GM23338 (cell line): Measurements from ENCODE around the gene PHC3. TPM values are rescaled to one million over a fixed set of nuclear protein-coding genes. Genes with fewer than 3 reads are reported as not detected.

Experiments
- ATAC-seq: fragments of 200-7000 bp; cut with Tn5 transposase; 3 replicates; pipeline ENCODE4 v1.9.1; 2020
- DNase-seq: peaks from one replicate; pipeline ENCODE4 v3.0.0-alpha.2; 2015; ENCODE audit warnings: low spot score
- H2AFZ ChIP-seq: fragments of 200-600 bp; sonication (generic); 2 replicates; pipeline ENCODE4 v1.8.0; 2016; ENCODE audit warnings: antibody characterized with exemption, mild to moderate bottlenecking, moderate library complexity
- H3F3A ChIP-seq: fragments of 200-600 bp; sonication (generic); replicated peaks from 2 replicates; pipeline ENCODE4 v1.8.0; 2017; ENCODE audit warnings: antibody characterized with exemption, mixed run types, low read depth
- H3K27ac ChIP-seq: fragments of 200-600 bp; sonication (generic); 2 replicates; pipeline ENCODE4 v1.6.1; 2016; ENCODE audit warnings: low read depth
- H3K27me3 ChIP-seq: fragments of 200-600 bp; sonication (generic); 2 replicates; pipeline ENCODE4 v1.8.0; 2016; ENCODE audit warnings: mild to moderate bottlenecking, mixed run types, moderate library complexity; ENCODE audit not compliant: insufficient read depth
- H3K36me3 ChIP-seq: fragments of 200-600 bp; sonication (generic); 2 replicates; pipeline ENCODE4 v1.8.0; 2016; ENCODE audit warnings: mild to moderate bottlenecking; ENCODE audit not compliant: insufficient read depth
- H3K4me1 ChIP-seq: fragments of 200-600 bp; sonication (generic); 2 replicates; pipeline ENCODE4 v1.8.0; 2016; ENCODE audit warnings: mild to moderate bottlenecking, moderate library complexity; ENCODE audit not compliant: insufficient read depth
- H3K4me2 ChIP-seq: fragments of 200-600 bp; sonication (generic); 2 replicates; pipeline ENCODE4 v1.7.1; 2017; ENCODE audit warnings: mixed run types
- H3K4me3 ChIP-seq: fragments of 200-600 bp; sonication (generic); 2 replicates; pipeline ENCODE4 v1.6.1; 2016; ENCODE audit warnings: mixed run types
- H3K79me2 ChIP-seq: fragments of 200-600 bp; sonication (generic); replicated peaks from 2 replicates; pipeline ENCODE4 v1.8.0; 2017; ENCODE audit warnings: mild to moderate bottlenecking; ENCODE audit not compliant: insufficient read depth
- H3K9me2 ChIP-seq: fragments of 200-600 bp; sonication (generic); 2 replicates; pipeline ENCODE4 v1.8.0; 2017; ENCODE audit not compliant: insufficient read depth
- H4K20me1 ChIP-seq: fragments of 200-600 bp; sonication (generic); replicated peaks from 2 replicates; pipeline ENCODE4 v1.8.0; 2017; ENCODE audit warnings: mild to moderate bottlenecking; ENCODE audit not compliant: insufficient read depth
- H3K27ac Mint-ChIP-seq: 2 replicates; pipeline ENCODE4 v1.8.0; 2020; ENCODE audit warnings: inconsistent platforms, mild to moderate bottlenecking, moderate library complexity, mixed read lengths
- H3K27me3 Mint-ChIP-seq: 3 replicates; pipeline ENCODE4 v1.8.0; 2022; ENCODE audit warnings: low read depth, mild to moderate bottlenecking, moderate library complexity, mixed read lengths, inconsistent platforms; ENCODE audit not compliant: insufficient read depth, poor library complexity
- H3K36me3 Mint-ChIP-seq: 3 replicates; pipeline ENCODE4 v1.8.0; 2021; ENCODE audit warnings: low read depth, mild to moderate bottlenecking, inconsistent platforms, moderate library complexity, mixed read lengths
- H3K4me1 Mint-ChIP-seq: 3 replicates; pipeline ENCODE4 v1.8.0; 2020; ENCODE audit warnings: mild to moderate bottlenecking, inconsistent platforms, mixed read lengths
- H3K4me3 Mint-ChIP-seq: 3 replicates; pipeline ENCODE4 v1.8.0; 2021; ENCODE audit warnings: moderate library complexity, mild to moderate bottlenecking, inconsistent platforms, mixed read lengths
- H3K9me3 Mint-ChIP-seq: 3 replicates; pipeline ENCODE4 v1.8.0; 2020; ENCODE audit warnings: moderate library complexity, mild to moderate bottlenecking, inconsistent platforms, mixed read lengths
- CREB1 ChIP-seq: fragments of 250-450 bp; sonication (Bioruptor Pico); IDR thresholded peaks from 2 replicates; pipeline ENCODE4 v1.5.0; 2020; ENCODE audit warnings: low read depth, mild to moderate bottlenecking, moderate library complexity
- CTCF ChIP-seq, 2 experiments: fragments of 200-600 bp in 1 of 2; sonication (generic) in 1 of 2; conservative IDR thresholded peaks; 2 replicates each; pipeline versions ENCODE4 v1.5.1 to v1.6.1; 2016 to 2017; ENCODE audit warnings: antibody characterized with exemption in 2 of 2, low read depth in 2 of 2, mild to moderate bottlenecking in 2 of 2, moderate library complexity in 1 of 2
- ETS1 ChIP-seq: IDR thresholded peaks from 2 replicates; pipeline ENCODE4 v1.6.1; 2016; ENCODE audit warnings: antibody characterized with exemption
- EZH2 ChIP-seq: fragments of 200-600 bp; sonication (generic); IDR thresholded peaks from one replicate; pipeline ENCODE4 v1.8.0; 2017; ENCODE audit warnings: antibody characterized with exemption, mild to moderate bottlenecking, low read depth; ENCODE audit not compliant: unreplicated experiment
- EZH2phosphoT487 ChIP-seq: fragments of 200-600 bp; sonication (generic); IDR thresholded peaks from one replicate; pipeline ENCODE4 v1.8.1; 2018; ENCODE audit warnings: antibody characterized with exemption; ENCODE audit not compliant: unreplicated experiment
- NANOG ChIP-seq: IDR thresholded peaks from 2 replicates; pipeline ENCODE4 v1.6.1; 2016; ENCODE audit warnings: antibody characterized with exemption, borderline replicate concordance
- REST ChIP-seq: IDR thresholded peaks from one replicate; pipeline ENCODE4 v1.6.1; 2018; ENCODE audit warnings: antibody characterized with exemption; ENCODE audit not compliant: unreplicated experiment
- STAT1 ChIP-seq: IDR thresholded peaks from one replicate; pipeline ENCODE4 v1.6.1; 2016; ENCODE audit warnings: antibody characterized with exemption; ENCODE audit not compliant: unreplicated experiment
- ZNF114 ChIP-seq: fragments of 250-450 bp; sonication (Bioruptor Pico); IDR thresholded peaks from 2 replicates; pipeline ENCODE4 v1.5.0; 2020; ENCODE audit warnings: mild to moderate bottlenecking, moderate library complexity
- ZNF331 ChIP-seq: fragments of 250-450 bp; sonication (Bioruptor Pico); IDR thresholded peaks from 2 replicates; pipeline ENCODE4 v1.5.0; 2020; ENCODE audit warnings: low read depth, mild to moderate bottlenecking, moderate library complexity
- ZNF462 ChIP-seq: fragments of 250-450 bp; sonication (Bioruptor Pico); IDR thresholded peaks from 2 replicates; pipeline ENCODE4 v1.5.0; 2020; ENCODE audit warnings: mild to moderate bottlenecking, moderate library complexity
- polyA plus RNA-seq: library from polyadenylated mRNA; unstranded; fragments of >200 nt; fragmentation: Nextera tagmentation; extraction: Ambion mirVana; gene quantifications from 2 replicates; pipeline ENCODE4 v1.2.1, GENCODE V29; 2016
- total RNA-seq: library from RNA; depleted of rRNA; stranded (reverse); fragments of >200 nt; shearing (Covaris generic); gene quantifications from 2 replicates; pipeline ENCODE4 v1.2.3, GENCODE V29; 2014

Gene PHC3
- total and polyA plus RNA-seq, 2 experiments from 2014 or later, result 23.9 to 83.5 TPM

GRCh38 chr3:170200987-170201386, 19.5 kb upstream of the PHC3 start (continued):
- TF ChIP-seq ZNF462 (CRISPR knock-in tag), result no peak
- no peak for TF ChIP-seq STAT1

DNA sequence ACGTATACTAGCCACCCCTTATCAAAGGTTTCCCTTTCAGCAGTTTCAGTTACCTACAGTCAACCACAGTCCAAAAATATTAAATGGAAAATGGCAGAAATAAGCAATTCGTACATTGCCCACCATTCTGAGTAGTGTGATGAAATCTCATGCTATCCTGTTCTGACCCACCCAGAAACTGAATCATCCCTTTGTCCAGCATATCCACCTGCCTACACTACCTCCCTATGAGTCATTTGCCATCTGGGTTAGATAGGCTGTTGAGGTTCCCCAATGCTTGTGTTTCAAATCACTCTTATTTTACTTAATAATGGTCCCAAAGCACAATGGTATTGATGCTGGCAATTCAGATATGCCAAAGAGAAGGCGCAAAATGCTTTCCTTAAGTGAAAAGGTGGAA, 15.3 kb upstream of the PHC3 start:
- no peaks in the 10 kb centered on the region for H3F3A ChIP-seq
- no peaks in the 10 kb centered on the region for H3K27me3 ChIP-seq
- Mint-ChIP-seq H3K9me3 (no peaks in the 10 kb centered on the region; the same call in 2 of the 3 replicates), H3K27ac (no peak overlapping the region), H3K36me3 (no peaks in the 10 kb centered on the region), H3K27me3 (no peaks in the 10 kb centered on the region), H3K4me3 (no peak overlapping the region), H3K4me1 (peaks cover 17% of the 10 kb centered on the region; the same call in 2 of the 3 replicates)
- DNase-seq (peak; percentile 8), ATAC-seq (peak; percentile 34; the same call in 2 of the 3 replicates)
- H2AFZ ChIP-seq, result no peak overlapping the region
- H3K4me2 ChIP-seq, result no peak overlapping the region
- H3K36me3 ChIP-seq, result no peaks in the 10 kb centered on the region
- no peaks in the 10 kb centered on the region for H3K79me2 ChIP-seq
- no peak overlapping the region for H3K4me3 ChIP-seq
- H3K9me2 ChIP-seq, result no peaks in the 10 kb centered on the region
- H4K20me1 ChIP-seq, result no peaks in the 10 kb centered on the region
- no peak overlapping the region for H3K27ac ChIP-seq
- peaks cover 26% of the 10 kb centered on the region for H3K4me1 ChIP-seq
- TF ChIP-seq CREB1 (CRISPR knock-in tag) (no peak), ETS1 (no peak), CTCF (conservative IDR thresholded peaks at IDR 0.05; ENCODE audit: low read depth in 2 of 2) (no peak), ZNF114 (no peak), STAT1 (no peak), EZH2phosphoT487 (no peak), NANOG (no peak), REST (no peak), EZH2 (no peak), ZNF331 (CRISPR knock-in tag) (no peak)
